PC-3 (cell line): ENCODE measurements around the gene OR13C8. TPM values are rescaled to one million over a fixed set of nuclear protein-coding genes. Genes with fewer than 3 reads are reported as not detected.

Source experiments
- ATAC-seq: fragments of 200-7000 bp; cut with Tn5 transposase; 2 replicates; pipeline ENCODE4 v1.9.1; 2020; ENCODE audit warnings: mild to moderate bottlenecking, moderate library complexity
- BruUV-seq: library from RNA; stranded (reverse); fragments of 400-500 nt; replicated peaks from 2 replicates; lab custom pipeline; 2021; lab: Mats Ljungman, UMichigan
- CTCF ChIA-PET: fragments of 300-600 bp; sonication (Branson Sonifier 250); formaldehyde crosslinking; loops from one replicate; lab custom pipeline; 2022; ENCODE audit warnings: antibody characterized with exemption; lab: Charles Lee
- POLR2A ChIA-PET: fragments of 300-600 bp; sonication (Branson Sonifier 250); formaldehyde crosslinking; loops from one replicate; lab custom pipeline; 2022; ENCODE audit warnings: antibody characterized with exemption; ENCODE audit not compliant: unreplicated experiment; lab: Charles Lee
- DNase-seq: peaks from one replicate; pipeline ENCODE4 v3.0.0-alpha.2; 2015
- H2AFZ ChIP-seq: fragments of 300-600 bp; sonication (generic); 2 replicates; pipeline ENCODE4 v1.6.0; 2016; ENCODE audit warnings: antibody characterized with exemption, low read length
- H3F3A ChIP-seq: fragments of 300-600 bp; sonication (generic); one replicate; pipeline ENCODE4 v1.6.0; 2017; ENCODE audit warnings: antibody characterized with exemption, low read length, control low read depth, mild to moderate bottlenecking; ENCODE audit not compliant: unreplicated experiment
- H3K27ac ChIP-seq: fragments of 300-600 bp; sonication (generic); 2 replicates; pipeline ENCODE4 v1.5.1; 2016; ENCODE audit warnings: mild to moderate bottlenecking, low read length
- H3K27me3 ChIP-seq: fragments of 300-600 bp; sonication (generic); 2 replicates; pipeline ENCODE4 v1.6.1; 2016; ENCODE audit warnings: low read length, mixed read lengths
- H3K36me3 ChIP-seq: fragments of 300-600 bp; sonication (generic); 2 replicates; pipeline ENCODE4 v1.6.1; 2016; ENCODE audit warnings: low read depth, mixed run types, low read length, mixed read lengths
- H3K4me1 ChIP-seq: fragments of 300-600 bp; sonication (generic); 2 replicates; pipeline ENCODE4 v1.5.1; 2016; ENCODE audit warnings: low read length; ENCODE audit not compliant: insufficient read depth
- H3K4me2 ChIP-seq: fragments of 300-600 bp; sonication (generic); 2 replicates; pipeline ENCODE4 v1.6.0; 2016; ENCODE audit warnings: low read length
- H3K4me3 ChIP-seq: fragments of 300-600 bp; sonication (generic); 2 replicates; pipeline ENCODE4 v1.5.1; 2016; ENCODE audit warnings: mild to moderate bottlenecking, low read length, mixed read lengths
- H3K79me2 ChIP-seq: fragments of 300-600 bp; sonication (generic); 2 replicates; pipeline ENCODE4 v1.6.1; 2017; ENCODE audit warnings: low read length, mixed read lengths
- H3K9ac ChIP-seq: fragments of 300-600 bp; sonication (generic); 2 replicates; pipeline ENCODE4 v1.6.0; 2016; ENCODE audit warnings: mild to moderate bottlenecking, low read length
- H3K9me2 ChIP-seq: fragments of 300-600 bp; sonication (generic); replicated peaks from 2 replicates; pipeline ENCODE4 v1.6.1; 2016; ENCODE audit warnings: mixed run types, low read length, mixed read lengths
- H3K9me3 ChIP-seq: fragments of 300-600 bp; sonication (generic); 2 replicates; pipeline ENCODE4 v1.6.1; 2016; ENCODE audit warnings: low read length, mixed read lengths
- H4K20me1 ChIP-seq: fragments of 300-600 bp; sonication (generic); 2 replicates; pipeline ENCODE4 v1.6.1; 2016; ENCODE audit warnings: low read length, mixed read lengths
- EZH2 ChIP-seq: fragments of 300-600 bp; sonication (generic); IDR thresholded peaks from one replicate; pipeline ENCODE4 v1.6.1; 2017; ENCODE audit warnings: antibody characterized with exemption, mild to moderate bottlenecking, low read length; ENCODE audit not compliant: unreplicated experiment
- EZH2phosphoT487 ChIP-seq: fragments of 300-600 bp; sonication (generic); IDR thresholded peaks from 2 replicates; pipeline ENCODE4 v1.6.1; 2018; ENCODE audit warnings: mild to moderate bottlenecking, antibody characterized with exemption, low read length, borderline replicate concordance
- intact Hi-C: fragments of 100-400 bp; cut with micrococcal nuclease; formaldehyde crosslinking; loops from 2 replicates; pipeline ENCODE4 v1.9.0; 2023
- total RNA-seq: library from RNA; depleted of rRNA; stranded (reverse); fragments of >200 nt; gene quantifications from 2 replicates; pipeline ENCODE4 v1.2.3, GENCODE V29; 2014; rRNA removed
- TF ChIP-seq, protein P1 (sequence below): fragments of 300-600 bp; sonication (generic); conservative IDR thresholded peaks from 2 replicates; pipeline ENCODE4 v1.5.1; 2017; ENCODE audit warnings: antibody characterized with exemption, low read depth, mild to moderate bottlenecking, low read length

Gene OR13C8
- total RNA-seq, 1 experiment from 2014 or later: not detected

DNA sequence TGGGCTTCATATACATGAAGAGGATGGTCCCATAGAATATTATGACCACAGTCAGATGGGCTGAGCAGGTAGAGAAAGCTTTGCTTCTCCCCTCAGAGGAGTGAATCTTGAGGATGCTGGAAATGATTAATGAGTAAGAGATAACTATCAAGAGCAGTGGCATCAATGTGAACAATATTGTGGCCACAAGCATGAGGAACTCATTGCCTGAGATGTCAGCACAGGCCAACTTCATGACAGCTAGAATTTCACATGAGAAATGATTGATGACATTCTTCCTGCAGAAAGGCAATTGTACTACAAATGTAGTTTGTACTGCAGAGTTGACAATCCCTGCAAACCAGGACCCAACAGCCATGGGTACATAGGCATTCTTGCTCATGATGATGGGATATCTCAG, 48.5 kb downstream of the OR13C8 start:
- H3K79me2 ChIP-seq: no peaks in the 10 kb centered on the region
- H3F3A ChIP-seq: no peaks in the 10 kb centered on the region
- H3K27me3 ChIP-seq: no peaks in the 10 kb centered on the region
- no peak overlapping the region for H3K4me2 ChIP-seq
- DNase-seq: no peak
- TF ChIP-seq EZH2phosphoT487 (no peak), EZH2 (no peak)
- TF ChIP-seq, protein P1, sequence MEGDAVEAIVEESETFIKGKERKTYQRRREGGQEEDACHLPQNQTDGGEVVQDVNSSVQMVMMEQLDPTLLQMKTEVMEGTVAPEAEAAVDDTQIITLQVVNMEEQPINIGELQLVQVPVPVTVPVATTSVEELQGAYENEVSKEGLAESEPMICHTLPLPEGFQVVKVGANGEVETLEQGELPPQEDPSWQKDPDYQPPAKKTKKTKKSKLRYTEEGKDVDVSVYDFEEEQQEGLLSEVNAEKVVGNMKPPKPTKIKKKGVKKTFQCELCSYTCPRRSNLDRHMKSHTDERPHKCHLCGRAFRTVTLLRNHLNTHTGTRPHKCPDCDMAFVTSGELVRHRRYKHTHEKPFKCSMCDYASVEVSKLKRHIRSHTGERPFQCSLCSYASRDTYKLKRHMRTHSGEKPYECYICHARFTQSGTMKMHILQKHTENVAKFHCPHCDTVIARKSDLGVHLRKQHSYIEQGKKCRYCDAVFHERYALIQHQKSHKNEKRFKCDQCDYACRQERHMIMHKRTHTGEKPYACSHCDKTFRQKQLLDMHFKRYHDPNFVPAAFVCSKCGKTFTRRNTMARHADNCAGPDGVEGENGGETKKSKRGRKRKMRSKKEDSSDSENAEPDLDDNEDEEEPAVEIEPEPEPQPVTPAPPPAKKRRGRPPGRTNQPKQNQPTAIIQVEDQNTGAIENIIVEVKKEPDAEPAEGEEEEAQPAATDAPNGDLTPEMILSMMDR: no peak
- BruUV-seq: no TSS peak
- ATAC-seq: no peak
- no peak overlapping the region for H2AFZ ChIP-seq
- H3K4me1 ChIP-seq: no peaks in the 10 kb centered on the region
- intact Hi-C loops: no loop called here
- no peak overlapping the region for H3K27ac ChIP-seq
- ChIA-PET POLR2A (no interaction called here), CTCF (no interaction called here)
- H3K9me3 ChIP-seq: no peaks in the 10 kb centered on the region
- no peaks in the 10 kb centered on the region for H3K9me2 ChIP-seq
- H3K4me3 ChIP-seq: no peak overlapping the region
- no peak overlapping the region for H3K9ac ChIP-seq
- no peaks in the 10 kb centered on the region for H3K36me3 ChIP-seq
- H4K20me1 ChIP-seq: no peaks in the 10 kb centered on the region

DNA sequence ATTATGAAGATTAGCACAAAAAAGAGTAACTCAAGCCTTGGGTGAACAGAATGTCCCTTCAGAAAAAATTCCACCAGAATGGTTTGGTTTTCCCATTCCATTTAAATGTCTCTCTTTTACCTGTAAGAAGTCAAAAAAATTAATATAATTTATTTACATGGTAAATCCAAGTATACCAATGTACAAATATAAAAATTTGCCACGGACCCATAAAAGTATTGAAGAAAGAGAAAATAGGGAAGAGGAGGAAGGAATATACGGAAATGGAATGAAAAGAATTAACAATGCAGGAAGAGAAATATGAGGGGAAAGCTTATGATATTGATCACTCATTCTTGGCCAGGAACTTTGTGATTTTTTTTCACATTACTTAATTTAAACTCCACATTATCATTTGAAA, 49.1 kb downstream of the OR13C8 start, which contains the start of gene OR13C9:
Gene OR13C9, minus strand, starts transcription at position 101 of the 400 bp plus-strand sequence. Its CDS starts 0 bp downstream, at position 101.
- H3K4me3 ChIP-seq: no peak within 1 kb of the TSS
- H3K36me3 ChIP-seq: no peaks in the 10 kb centered on the region
- no peak for ATAC-seq
- DNase-seq: no peak
- no peak within 1 kb of the TSS for H2AFZ ChIP-seq
- H3K27me3 ChIP-seq: no peaks in the 10 kb centered on the region
- no TSS peak for BruUV-seq
- ChIA-PET CTCF (no interaction called here), POLR2A (no interaction called here)
- H3K9me3 ChIP-seq: no peaks in the 10 kb centered on the region
- no peaks in the 10 kb centered on the region for H3K4me1 ChIP-seq
- H4K20me1 ChIP-seq: no peaks in the 10 kb centered on the region
- no peak within 1 kb of the TSS for H3K4me2 ChIP-seq
- no peaks in the 10 kb centered on the region for H3K9me2 ChIP-seq
- TF ChIP-seq EZH2 (no peak), EZH2phosphoT487 (no peak)
- no peaks in the 10 kb centered on the region for H3K79me2 ChIP-seq
- no peak within 1 kb of the TSS for H3K27ac ChIP-seq
- intact Hi-C loops: no loop called here
- no peaks in the 10 kb centered on the region for H3F3A ChIP-seq
- H3K9ac ChIP-seq: no peak within 1 kb of the TSS

Other genes with a start within 250 kb of the OR13C8 start
- gene OR13F1, start 64.9 kb upstream of the OR13C8 start, total RNA-seq: not detected in 2 replicates
- not detected in 2 replicates for gene OR13C4, start 42.0 kb upstream of the OR13C8 start, total RNA-seq
- gene OR13C3, start 32.3 kb upstream of the OR13C8 start, total RNA-seq: not detected in 2 replicates
- not detected in 2 replicates for gene OR13C5, start 30.2 kb downstream of the OR13C8 start, total RNA-seq
- not detected in 2 replicates for gene OR13C2, start 36.5 kb downstream of the OR13C8 start, total RNA-seq
- not detected in 2 replicates for gene OR13C9, start 49.0 kb downstream of the OR13C8 start, total RNA-seq
- not detected in 2 replicates for gene OR13D1, start 125.3 kb downstream of the OR13C8 start, total RNA-seq
- gene NIPSNAP3A, start 178.5 kb downstream of the OR13C8 start, total RNA-seq: 8.6 and 9.1 TPM in 2 replicates
- gene NIPSNAP3B, start 195.0 kb downstream of the OR13C8 start, total RNA-seq: 0.26 and 0.58 TPM in 2 replicates